Measurements from ENCODE around the gene SRRT.

The SRRT gene

DNA sequence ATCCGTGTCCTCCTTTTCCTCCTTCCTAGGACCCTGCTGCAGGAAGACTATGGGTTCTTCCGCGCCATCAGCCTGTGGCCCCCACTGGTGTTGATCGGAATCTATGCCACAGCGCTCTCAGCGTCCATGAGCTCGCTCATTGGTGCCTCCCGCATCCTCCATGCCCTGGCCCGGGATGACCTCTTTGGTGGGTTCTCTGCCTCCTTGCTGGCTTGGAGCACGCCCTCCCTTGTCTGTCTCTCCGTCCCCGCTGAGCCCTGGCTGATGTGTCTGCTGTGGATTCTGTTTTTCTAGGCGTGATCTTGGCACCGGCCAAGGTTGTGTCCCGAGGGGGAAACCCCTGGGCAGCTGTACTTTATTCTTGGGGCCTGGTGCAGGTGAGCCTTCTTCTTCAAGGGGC lies 15.0 kb upstream of the SRRT start:
- TF ChIP-seq, protein P1, sequence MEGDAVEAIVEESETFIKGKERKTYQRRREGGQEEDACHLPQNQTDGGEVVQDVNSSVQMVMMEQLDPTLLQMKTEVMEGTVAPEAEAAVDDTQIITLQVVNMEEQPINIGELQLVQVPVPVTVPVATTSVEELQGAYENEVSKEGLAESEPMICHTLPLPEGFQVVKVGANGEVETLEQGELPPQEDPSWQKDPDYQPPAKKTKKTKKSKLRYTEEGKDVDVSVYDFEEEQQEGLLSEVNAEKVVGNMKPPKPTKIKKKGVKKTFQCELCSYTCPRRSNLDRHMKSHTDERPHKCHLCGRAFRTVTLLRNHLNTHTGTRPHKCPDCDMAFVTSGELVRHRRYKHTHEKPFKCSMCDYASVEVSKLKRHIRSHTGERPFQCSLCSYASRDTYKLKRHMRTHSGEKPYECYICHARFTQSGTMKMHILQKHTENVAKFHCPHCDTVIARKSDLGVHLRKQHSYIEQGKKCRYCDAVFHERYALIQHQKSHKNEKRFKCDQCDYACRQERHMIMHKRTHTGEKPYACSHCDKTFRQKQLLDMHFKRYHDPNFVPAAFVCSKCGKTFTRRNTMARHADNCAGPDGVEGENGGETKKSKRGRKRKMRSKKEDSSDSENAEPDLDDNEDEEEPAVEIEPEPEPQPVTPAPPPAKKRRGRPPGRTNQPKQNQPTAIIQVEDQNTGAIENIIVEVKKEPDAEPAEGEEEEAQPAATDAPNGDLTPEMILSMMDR (IDR thresholded peaks at IDR 0.05), result no peak
- Histone ChIP-seq H3K9me3 (no peaks in the 10 kb centered on the region), H3K4me3 (no peak overlapping the region), H3K27ac (no peak overlapping the region), H3K4me1 (no peaks in the 10 kb centered on the region), H3K27me3 (no peaks in the 10 kb centered on the region), H3K36me3 (peaks cover 23 to 73% (median 28%) of the 10 kb centered on the region in 3 donors)
- DNase-seq, result no peak
- intact Hi-C loops (cut with DNase I; ENCODE audit: low total_unique reads), result loop anchor here (10.0 kb wide), 1 partner anchor 395 kb away; the partner anchor contains the start of gene SPACDR

DNA sequence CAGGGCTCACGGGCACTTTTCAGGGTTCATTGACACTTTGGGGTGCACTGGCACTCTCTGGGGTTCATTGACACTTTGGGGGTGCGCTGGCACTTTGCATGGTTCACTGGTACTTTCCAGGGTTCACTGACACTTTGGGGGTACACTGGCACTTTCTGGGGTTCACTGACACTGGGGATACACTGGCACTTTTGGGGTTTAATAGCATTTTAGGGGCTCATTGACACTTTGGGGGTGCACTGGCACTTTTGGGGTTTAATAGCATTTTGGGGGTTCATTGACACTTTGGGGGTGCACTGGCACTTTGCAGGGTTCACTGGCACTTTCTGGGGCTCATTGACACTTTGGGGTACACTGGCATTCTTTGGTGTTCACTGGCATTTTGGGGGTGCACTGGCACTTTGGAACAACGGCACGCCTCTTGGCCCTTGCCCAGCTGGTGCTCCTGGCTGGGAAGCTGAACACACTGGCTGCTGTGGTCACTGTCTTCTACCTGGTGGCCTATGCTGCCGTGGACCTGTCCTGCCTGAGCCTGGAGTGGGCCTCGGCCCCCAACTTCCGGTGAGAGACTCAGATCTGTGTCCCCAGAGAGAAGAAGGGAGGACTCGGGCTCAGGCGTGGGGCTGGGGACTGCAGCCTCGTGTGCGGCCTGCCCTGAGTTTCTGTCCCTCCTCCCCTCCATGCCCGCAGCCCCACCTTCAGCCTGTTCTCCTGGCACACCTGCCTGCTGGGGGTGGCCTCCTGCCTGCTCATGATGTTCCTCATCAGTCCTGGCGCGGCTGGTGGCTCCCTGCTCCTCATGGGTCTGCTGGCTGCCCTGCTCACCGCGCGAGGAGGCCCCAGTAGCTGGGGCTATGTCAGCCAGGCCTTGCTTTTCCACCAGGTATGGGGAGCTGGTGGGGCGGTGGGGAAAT lies 13.9 kb upstream of the SRRT start:
- Histone ChIP-seq H3K4me1 (peaks cover 0 to 7% (median 2%) of the 10 kb centered on the region in 4 donors), H3K36me3 (peaks cover 23 to 67% (median 28%) of the 10 kb centered on the region in 3 donors), H3K4me3 (no peak overlapping the region), H3K9me3 (no peaks in the 10 kb centered on the region), H3K27ac (no peak overlapping the region), H3K27me3 (no peaks in the 10 kb centered on the region)
- TF ChIP-seq, protein P1 (IDR thresholded peaks at IDR 0.05), result no peak
- intact Hi-C loops (cut with DNase I; ENCODE audit: low total_unique reads), result loop anchor here (10.0 kb wide), 1 partner anchor 396 kb away; the partner anchor contains the start of gene SPACDR
- no peak for DNase-seq

DNA sequence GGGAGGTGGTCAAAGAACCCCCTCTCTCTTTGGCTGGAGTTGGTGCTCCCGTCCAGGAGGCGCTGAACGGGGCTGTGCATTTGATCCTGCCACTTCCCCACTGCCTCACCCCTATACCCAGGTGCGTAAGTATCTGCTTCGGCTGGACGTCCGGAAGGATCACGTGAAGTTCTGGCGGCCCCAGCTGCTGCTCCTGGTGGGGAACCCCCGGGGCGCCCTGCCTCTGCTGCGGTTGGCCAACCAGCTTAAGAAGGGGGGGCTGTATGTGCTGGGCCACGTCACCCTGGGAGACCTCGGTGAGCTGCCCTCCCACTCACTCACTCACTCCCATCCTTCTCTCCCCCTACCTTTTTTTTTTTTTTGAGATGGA lies 13.3 kb upstream of the SRRT start:
- no peaks in the 10 kb centered on the region for H3K27me3 ChIP-seq
- no peak for DNase-seq
- intact Hi-C loops (cut with DNase I; ENCODE audit: low total_unique reads), result loop anchor here (10.0 kb wide), 1 partner anchor 397 kb away; the partner anchor contains the start of gene SPACDR
- H3K9me3 ChIP-seq, result no peaks in the 10 kb centered on the region
- H3K4me3 ChIP-seq, result no peak overlapping the region
- H3K36me3 ChIP-seq, result peaks cover 23 to 66% (median 28%) of the 10 kb centered on the region in 3 donors
- H3K27ac ChIP-seq, result no peak overlapping the region
- H3K4me1 ChIP-seq, result peaks cover 0 to 13% (median 8%) of the 10 kb centered on the region in 4 donors
- TF ChIP-seq, protein P1 (IDR thresholded peaks at IDR 0.05), result no peak

DNA sequence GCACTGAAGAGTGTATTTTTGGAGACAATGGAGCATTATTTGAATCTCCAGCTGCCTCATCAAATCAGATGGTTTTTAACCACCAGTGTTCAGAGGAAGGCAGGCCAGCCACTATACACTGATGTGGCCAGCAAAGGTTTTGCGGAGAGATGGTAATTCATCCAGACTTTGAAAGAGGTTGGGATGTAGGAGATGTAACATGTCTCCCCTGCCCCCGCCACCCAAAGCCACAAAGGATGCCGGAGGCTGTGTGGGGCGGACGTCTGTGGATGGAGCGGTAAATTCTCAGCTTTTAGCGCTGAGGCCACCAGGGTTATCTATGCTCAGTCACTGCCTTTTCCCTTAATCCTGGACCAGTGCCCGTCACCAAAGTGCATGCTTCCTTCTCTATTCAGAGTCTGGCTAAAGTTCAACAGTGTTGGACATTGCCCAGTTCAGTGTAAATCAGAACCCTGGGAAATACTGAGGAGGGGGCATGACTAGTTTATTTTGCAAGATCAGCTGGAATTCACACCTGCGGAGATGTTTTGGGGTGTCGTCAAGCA lies 11.4 kb upstream of the SRRT start:
- Histone ChIP-seq H3K27ac (no peak overlapping the region), H3K4me3 (no peak overlapping the region)

DNA sequence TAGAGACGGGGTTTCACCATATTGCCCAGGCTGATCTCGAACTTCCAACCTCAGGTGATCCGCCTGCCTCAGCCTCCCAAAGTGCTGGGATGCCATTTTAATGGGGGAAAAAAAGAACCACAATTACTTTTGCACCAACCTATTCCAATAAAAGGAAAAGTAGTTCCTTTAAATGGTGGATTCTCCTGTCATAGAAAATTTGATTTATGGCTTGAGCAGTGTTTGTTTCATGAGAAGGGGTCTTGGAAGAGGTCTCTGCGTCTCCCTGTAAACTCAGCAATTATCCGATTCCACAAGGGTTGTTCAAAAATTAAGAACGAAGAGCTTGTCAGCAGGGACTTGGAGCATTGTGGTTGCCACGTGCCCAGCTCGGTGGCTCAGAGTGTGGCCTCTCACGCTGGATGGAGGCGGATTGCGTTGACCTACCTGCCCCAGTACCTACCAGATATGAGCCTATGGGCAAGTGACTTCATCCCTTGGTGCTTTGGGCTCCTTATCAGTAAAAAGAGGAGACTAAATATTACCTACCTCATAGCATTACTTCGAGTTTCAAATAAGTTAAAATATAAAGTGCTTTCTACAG lies 10.5 kb upstream of the SRRT start:
- no peaks in the 10 kb centered on the region for H3K27me3 ChIP-seq
- no peak overlapping the region for H3K27ac ChIP-seq
- intact Hi-C loops (cut with DNase I; ENCODE audit: low total_unique reads), result loop anchor here (10.0 kb wide), 1 partner anchor 400 kb away; the partner anchor contains the start of gene SPACDR
- no peak for DNase-seq
- peaks cover 0 to 35% (median 25%) of the 10 kb centered on the region in 4 donors for H3K4me1 ChIP-seq
- peaks cover 23 to 44% (median 28%) of the 10 kb centered on the region in 3 donors for H3K36me3 ChIP-seq
- H3K4me3 ChIP-seq, result no peak overlapping the region
- no peaks in the 10 kb centered on the region for H3K9me3 ChIP-seq
- TF ChIP-seq, protein P1 (IDR thresholded peaks at IDR 0.05), result no peak

More for the DNA sequence above, 11.4 kb upstream of the SRRT start:
- no peak for DNase-seq
- Histone ChIP-seq H3K36me3 (peaks cover 23 to 52% (median 28%) of the 10 kb centered on the region in 3 donors), H3K4me1 (peaks cover 0 to 27% (median 17%) of the 10 kb centered on the region in 4 donors), H3K9me3 (no peaks in the 10 kb centered on the region), H3K27me3 (no peaks in the 10 kb centered on the region)
- TF ChIP-seq, protein P1 (IDR thresholded peaks at IDR 0.05), result no peak
- intact Hi-C loops (cut with DNase I; ENCODE audit: low total_unique reads), result loop anchor here (10.0 kb wide), 1 partner anchor 399 kb away; the partner anchor contains the start of gene SPACDR
